C4-2B (cell line): Measurements from ENCODE around the gene TACR1.

ENCODE experiments used
- CTCF ChIP-seq: fragments of 450-650 bp; conservative IDR thresholded peaks from 2 replicates; pipeline ENCODE4 v1.5.1; 2017; ENCODE audit warnings: mild to moderate bottlenecking
- ZFX ChIP-seq: fragments of 450-650 bp; IDR thresholded peaks from 2 replicates; pipeline ENCODE4 v1.6.1; 2017

DNA sequence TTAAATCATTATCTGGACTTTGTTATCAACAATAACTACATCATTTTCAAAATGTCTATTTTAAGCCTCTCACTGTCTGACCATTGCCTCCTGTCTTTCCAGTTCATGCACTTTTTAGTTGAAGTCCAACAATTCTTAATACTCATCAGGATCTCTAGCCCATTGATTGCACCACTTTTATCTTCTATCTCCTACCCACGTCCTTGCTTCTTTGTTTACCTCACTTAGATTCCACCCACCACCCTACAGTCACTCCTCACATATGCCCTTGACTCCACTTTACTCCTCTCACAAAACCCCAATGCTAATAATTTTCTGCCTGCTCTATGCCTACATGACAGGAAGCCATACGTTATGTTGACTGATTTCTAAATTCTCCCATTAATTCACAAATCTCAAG lies 21.9 kb downstream of the TACR1 start:
- no peak for TF ChIP-seq CTCF
- TF ChIP-seq ZFX = no peak
